K562 (cell line): ENCODE data around the gene OR2V1. TPM values are rescaled to one million over a fixed set of nuclear protein-coding genes. Genes with fewer than 3 reads are reported as not detected.

Experiments used
- BDP1 ChIP-seq: IDR thresholded peaks from 3 replicates; pipeline ENCODE4 v1.6.1; 2011; ENCODE audit not compliant: insufficient read length, insufficient read depth
- BHLHE40 ChIP-seq: IDR thresholded peaks from 2 replicates; pipeline ENCODE4 v1.6.1; 2011; ENCODE audit warnings: low read length, improper control_type of control experiment
- CTBP1 ChIP-seq: fragments of 450-650 bp; IDR thresholded peaks from 2 replicates; pipeline ENCODE4 v1.6.1; 2016; ENCODE audit warnings: borderline replicate concordance
- CXXC5 ChIP-seq: fragments of 250-450 bp; sonication (Bioruptor Pico); IDR thresholded peaks from 2 replicates; pipeline ENCODE4 v1.8.0; 2022; ENCODE audit warnings: inconsistent platforms, mild to moderate bottlenecking, moderate library complexity
- DIDO1 ChIP-seq: fragments of 450-650 bp; IDR thresholded peaks from 2 replicates; pipeline ENCODE4 v1.6.1; 2016; ENCODE audit warnings: low read depth, missing biosample characterization, missing genetic modification characterization
- ETV5 ChIP-seq: sonication (generic); formaldehyde crosslinking; IDR thresholded peaks from 2 replicates; pipeline ENCODE4 v1.4.0; 2020; ENCODE audit warnings: low read depth, mild to moderate bottlenecking, missing genetic modification reagents
- FOXJ3 ChIP-seq: sonication (generic); formaldehyde crosslinking; IDR thresholded peaks from 2 replicates; pipeline ENCODE4 v1.4.0; 2020; ENCODE audit warnings: mild to moderate bottlenecking, missing genetic modification reagents
- GATAD2B ChIP-seq: fragments of 450-650 bp; IDR thresholded peaks from 2 replicates; pipeline ENCODE4 v1.6.1; 2017; ENCODE audit warnings: mild to moderate bottlenecking, borderline replicate concordance
- HMGN3 ChIP-seq: IDR thresholded peaks from 2 replicates; pipeline ENCODE4 v1.6.1; 2011; ENCODE audit warnings: borderline replicate concordance, low read depth, mild to moderate bottlenecking, mixed read lengths, low read length; ENCODE audit not compliant: insufficient read length; ENCODE audit errors: extremely low read depth
- MYNN ChIP-seq, 2 experiments: sonication (generic); formaldehyde crosslinking in 1 of 2; IDR thresholded peaks; 2 replicates each; pipeline versions ENCODE4 v1.5.0 to v1.6.1; 2016 to 2020; ENCODE audit warnings: antibody characterized with exemption in 1 of 2, missing genetic modification reagents in 1 of 2
- PML ChIP-seq: IDR thresholded peaks from 2 replicates; pipeline ENCODE4 v1.6.1; 2012; ENCODE audit warnings: low read length, inconsistent platforms
- PTTG1 ChIP-seq: fragments of 450-650 bp; IDR thresholded peaks from 2 replicates; pipeline ENCODE4 v1.6.1; 2016; ENCODE audit warnings: low read depth, mild to moderate bottlenecking, missing genetic modification characterization, missing compliant biosample characterization
- SAFB ChIP-seq: fragments of 200-400 bp; formaldehyde crosslinking; IDR thresholded peaks from 2 replicates; pipeline ENCODE4 v1.6.1; 2017; ENCODE audit warnings: low read depth, low read length, borderline replicate concordance
- SMAD4 ChIP-seq: fragments of 250-450 bp; sonication (Bioruptor Pico); conservative IDR thresholded peaks from 2 replicates; pipeline ENCODE4 v1.8.0; 2021; ENCODE audit warnings: inconsistent platforms, mild to moderate bottlenecking, moderate library complexity
- TSC22D4 ChIP-seq: fragments of 450-650 bp; IDR thresholded peaks from 2 replicates; pipeline ENCODE4 v1.6.1; 2016; ENCODE audit warnings: missing genetic modification characterization, missing biosample characterization, control low read depth
- ZNF239 ChIP-seq: fragments of 250-450 bp; sonication (Bioruptor Pico); IDR thresholded peaks from 2 replicates; pipeline ENCODE4 v1.4.0; 2020; ENCODE audit warnings: mild to moderate bottlenecking
- ZNF644 ChIP-seq: fragments of 200-800 bp; sonication (Bioruptor generic); IDR thresholded peaks from 2 replicates; pipeline ENCODE4 v1.6.1; 2016; ENCODE audit warnings: low read depth, missing genetic modification characterization, missing compliant biosample characterization
- ZNF717 ChIP-seq: fragments of 250-450 bp; sonication (Bioruptor Pico); IDR thresholded peaks from 2 replicates; pipeline ENCODE4 v1.5.0; 2021
- polyA plus RNA-seq, 8 experiments: library from polyadenylated mRNA; depleted of rRNA in 4 of 8; stranded (reverse) in 5 of 8; unstranded in 3 of 8; fragments of >200 nt; fragmentation: Nextera tagmentation in 2 of 8; fragmentation: Illumina TruSeq in 1 of 8; extraction: Ambion mirVana in 2 of 8; extraction: Trizol in 1 of 8; gene quantifications; 2 replicates each; pipeline versions ENCODE4 v1.2.1 to v1.2.3, GENCODE V29; 2011 to 2014; ENCODE audit warnings: inconsistent platforms in 1 of 8, missing spikeins in 1 of 8
- total RNA-seq, 7 experiments: library from RNA; depleted of rRNA in 6 of 7; stranded (reverse); fragments of >200 nt in 6 of 7; fragmentation: Illumina TruSeq in 2 of 7; extraction: Trizol in 2 of 7; gene quantifications; 2 replicates each; pipeline versions ENCODE4 v1.2.1 to v1.2.3, GENCODE V29; 2011 to 2021; ENCODE audit warnings: low replicate concordance in 1 of 7
- TF ChIP-seq, protein P1 (sequence below): fragments of 250-450 bp; sonication (Bioruptor Pico); IDR thresholded peaks from 2 replicates; pipeline ENCODE4 v1.8.0; 2021; ENCODE audit warnings: mild to moderate bottlenecking, moderate library complexity
- TF ChIP-seq, protein P2 (sequence below): fragments of 250-450 bp; sonication (Bioruptor Pico); IDR thresholded peaks from 2 replicates; pipeline ENCODE4 v1.9.0; 2021; ENCODE audit warnings: mild to moderate bottlenecking, inconsistent platforms
- TF ChIP-seq, protein P3 (sequence below): sonication (generic); formaldehyde crosslinking; IDR thresholded peaks from 2 replicates; pipeline ENCODE4 v1.5.0; 2020; ENCODE audit warnings: missing genetic modification reagents
- TF ChIP-seq, protein P4 (sequence below): fragments of 450-650 bp; IDR thresholded peaks from 2 replicates; pipeline ENCODE4 v1.6.1; 2017; ENCODE audit warnings: antibody characterized with exemption

The OR2V1 gene
- total and polyA plus RNA-seq, 9 of the 15 experiments (the other 6 are each of a cell fraction or from before 2014, with no cell fraction given) = 0.04 to 0.28 (median 0.15) TPM; not detected in 5

DNA sequence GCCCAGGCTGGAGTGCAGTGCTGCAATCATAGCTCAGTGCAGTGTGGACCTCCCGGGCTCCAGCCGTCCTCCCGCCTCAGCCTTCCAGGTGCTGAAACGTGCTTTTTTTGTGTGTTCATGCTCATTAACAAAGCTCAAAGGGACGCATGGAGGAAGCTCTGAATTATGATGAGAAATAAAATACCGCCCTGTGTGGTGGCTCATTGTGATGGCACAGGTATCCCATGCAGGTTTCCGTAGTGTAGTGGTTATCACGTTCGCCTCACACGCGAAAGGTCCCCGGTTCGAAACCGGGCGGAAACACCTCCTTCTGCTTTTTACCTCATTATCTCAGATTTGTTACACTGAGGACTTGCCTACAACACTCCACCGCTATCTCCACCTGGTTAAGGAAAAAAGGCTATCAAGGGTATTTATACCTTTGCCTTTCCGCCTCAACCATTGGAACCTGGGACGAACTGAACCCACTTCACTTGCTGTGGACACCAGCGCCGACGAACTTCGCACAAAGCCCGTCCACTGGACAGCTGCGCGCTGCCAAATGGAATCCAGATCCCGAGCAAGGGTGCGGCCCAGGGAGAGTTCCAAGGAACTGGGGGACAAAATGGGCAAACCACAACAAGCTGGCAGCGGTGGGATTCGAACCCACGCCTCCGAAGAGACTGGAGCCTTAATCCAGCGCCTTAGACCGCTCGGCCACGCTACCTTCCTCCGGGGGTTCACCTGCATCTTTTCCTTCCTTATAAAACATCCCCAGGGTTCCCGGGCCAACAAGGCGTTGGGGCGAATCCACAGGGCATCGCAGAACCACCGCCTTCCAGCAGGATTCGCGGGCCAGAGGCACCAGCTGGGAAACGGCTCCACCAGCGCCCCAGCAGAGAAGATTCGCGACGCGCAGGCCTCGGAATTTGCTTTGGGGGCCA, 42.7 kb upstream of the OR2V1 start (continued):
- TF ChIP-seq CXXC5 (CRISPR knock-in tag) = peak; percentile 85
- TF ChIP-seq DIDO1 (tag) = no peak
- TF ChIP-seq MYNN (IDR thresholded peaks at IDR 0.05) = 0 out of 2 replicates have a peak, but pooled peaks have one; percentile 15
- no peak for TF ChIP-seq MYNN (CRISPR knock-in tag; IDR thresholded peaks at IDR 0.05)
- peak; percentile 39 for TF ChIP-seq BHLHE40
- TF ChIP-seq BDP1 = peak; percentile 38
- TF ChIP-seq ETV5 (CRISPR knock-in tag) = 0 out of 2 replicates have a peak, but pooled peaks have one; percentile 3
- TF ChIP-seq PML = no peak
- TF ChIP-seq FOXJ3 (CRISPR knock-in tag) = no peak
- TF ChIP-seq PTTG1 (tag) = no peak
- TF ChIP-seq HMGN3 = no peak
- TF ChIP-seq, protein P1, sequence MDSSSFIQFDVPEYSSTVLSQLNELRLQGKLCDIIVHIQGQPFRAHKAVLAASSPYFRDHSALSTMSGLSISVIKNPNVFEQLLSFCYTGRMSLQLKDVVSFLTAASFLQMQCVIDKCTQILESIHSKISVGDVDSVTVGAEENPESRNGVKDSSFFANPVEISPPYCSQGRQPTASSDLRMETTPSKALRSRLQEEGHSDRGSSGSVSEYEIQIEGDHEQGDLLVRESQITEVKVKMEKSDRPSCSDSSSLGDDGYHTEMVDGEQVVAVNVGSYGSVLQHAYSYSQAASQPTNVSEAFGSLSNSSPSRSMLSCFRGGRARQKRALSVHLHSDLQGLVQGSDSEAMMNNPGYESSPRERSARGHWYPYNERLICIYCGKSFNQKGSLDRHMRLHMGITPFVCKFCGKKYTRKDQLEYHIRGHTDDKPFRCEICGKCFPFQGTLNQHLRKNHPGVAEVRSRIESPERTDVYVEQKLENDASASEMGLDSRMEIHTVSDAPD (CRISPR knock-in tag) = no peak
- no peak for TF ChIP-seq TSC22D4
- TF ChIP-seq ZNF717 (CRISPR knock-in tag) = no peak
- peak; percentile 97 for TF ChIP-seq CTBP1
- no peak for TF ChIP-seq ZNF644 (tag)
- TF ChIP-seq GATAD2B = peak; percentile 52; the same call in 1 of the 2 replicates
- TF ChIP-seq, protein P2, sequence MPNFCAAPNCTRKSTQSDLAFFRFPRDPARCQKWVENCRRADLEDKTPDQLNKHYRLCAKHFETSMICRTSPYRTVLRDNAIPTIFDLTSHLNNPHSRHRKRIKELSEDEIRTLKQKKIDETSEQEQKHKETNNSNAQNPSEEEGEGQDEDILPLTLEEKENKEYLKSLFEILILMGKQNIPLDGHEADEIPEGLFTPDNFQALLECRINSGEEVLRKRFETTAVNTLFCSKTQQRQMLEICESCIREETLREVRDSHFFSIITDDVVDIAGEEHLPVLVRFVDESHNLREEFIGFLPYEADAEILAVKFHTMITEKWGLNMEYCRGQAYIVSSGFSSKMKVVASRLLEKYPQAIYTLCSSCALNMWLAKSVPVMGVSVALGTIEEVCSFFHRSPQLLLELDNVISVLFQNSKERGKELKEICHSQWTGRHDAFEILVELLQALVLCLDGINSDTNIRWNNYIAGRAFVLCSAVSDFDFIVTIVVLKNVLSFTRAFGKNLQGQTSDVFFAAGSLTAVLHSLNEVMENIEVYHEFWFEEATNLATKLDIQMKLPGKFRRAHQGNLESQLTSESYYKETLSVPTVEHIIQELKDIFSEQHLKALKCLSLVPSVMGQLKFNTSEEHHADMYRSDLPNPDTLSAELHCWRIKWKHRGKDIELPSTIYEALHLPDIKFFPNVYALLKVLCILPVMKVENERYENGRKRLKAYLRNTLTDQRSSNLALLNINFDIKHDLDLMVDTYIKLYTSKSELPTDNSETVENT (CRISPR knock-in tag) = no peak
- TF ChIP-seq SMAD4 (CRISPR knock-in tag) = 0 out of 2 replicates have a peak, but pooled peaks have one; percentile 28
- TF ChIP-seq, protein P3, sequence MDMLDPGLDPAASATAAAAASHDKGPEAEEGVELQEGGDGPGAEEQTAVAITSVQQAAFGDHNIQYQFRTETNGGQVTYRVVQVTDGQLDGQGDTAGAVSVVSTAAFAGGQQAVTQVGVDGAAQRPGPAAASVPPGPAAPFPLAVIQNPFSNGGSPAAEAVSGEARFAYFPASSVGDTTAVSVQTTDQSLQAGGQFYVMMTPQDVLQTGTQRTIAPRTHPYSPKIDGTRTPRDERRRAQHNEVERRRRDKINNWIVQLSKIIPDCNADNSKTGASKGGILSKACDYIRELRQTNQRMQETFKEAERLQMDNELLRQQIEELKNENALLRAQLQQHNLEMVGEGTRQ (CRISPR knock-in tag) = no peak
- no peak for TF ChIP-seq ZNF239 (CRISPR knock-in tag)
- TF ChIP-seq, protein P4, sequence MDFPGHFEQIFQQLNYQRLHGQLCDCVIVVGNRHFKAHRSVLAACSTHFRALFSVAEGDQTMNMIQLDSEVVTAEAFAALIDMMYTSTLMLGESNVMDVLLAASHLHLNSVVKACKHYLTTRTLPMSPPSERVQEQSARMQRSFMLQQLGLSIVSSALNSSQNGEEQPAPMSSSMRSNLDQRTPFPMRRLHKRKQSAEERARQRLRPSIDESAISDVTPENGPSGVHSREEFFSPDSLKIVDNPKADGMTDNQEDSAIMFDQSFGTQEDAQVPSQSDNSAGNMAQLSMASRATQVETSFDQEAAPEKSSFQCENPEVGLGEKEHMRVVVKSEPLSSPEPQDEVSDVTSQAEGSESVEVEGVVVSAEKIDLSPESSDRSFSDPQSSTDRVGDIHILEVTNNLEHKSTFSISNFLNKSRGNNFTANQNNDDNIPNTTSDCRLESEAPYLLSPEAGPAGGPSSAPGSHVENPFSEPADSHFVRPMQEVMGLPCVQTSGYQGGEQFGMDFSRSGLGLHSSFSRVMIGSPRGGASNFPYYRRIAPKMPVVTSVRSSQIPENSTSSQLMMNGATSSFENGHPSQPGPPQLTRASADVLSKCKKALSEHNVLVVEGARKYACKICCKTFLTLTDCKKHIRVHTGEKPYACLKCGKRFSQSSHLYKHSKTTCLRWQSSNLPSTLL = peak; percentile 72
- 0 out of 2 replicates have a peak, but pooled peaks have one; percentile 39 for TF ChIP-seq SAFB
